ENCODE results near the gene CYP2C9.

Gene CYP2C9

DNA sequence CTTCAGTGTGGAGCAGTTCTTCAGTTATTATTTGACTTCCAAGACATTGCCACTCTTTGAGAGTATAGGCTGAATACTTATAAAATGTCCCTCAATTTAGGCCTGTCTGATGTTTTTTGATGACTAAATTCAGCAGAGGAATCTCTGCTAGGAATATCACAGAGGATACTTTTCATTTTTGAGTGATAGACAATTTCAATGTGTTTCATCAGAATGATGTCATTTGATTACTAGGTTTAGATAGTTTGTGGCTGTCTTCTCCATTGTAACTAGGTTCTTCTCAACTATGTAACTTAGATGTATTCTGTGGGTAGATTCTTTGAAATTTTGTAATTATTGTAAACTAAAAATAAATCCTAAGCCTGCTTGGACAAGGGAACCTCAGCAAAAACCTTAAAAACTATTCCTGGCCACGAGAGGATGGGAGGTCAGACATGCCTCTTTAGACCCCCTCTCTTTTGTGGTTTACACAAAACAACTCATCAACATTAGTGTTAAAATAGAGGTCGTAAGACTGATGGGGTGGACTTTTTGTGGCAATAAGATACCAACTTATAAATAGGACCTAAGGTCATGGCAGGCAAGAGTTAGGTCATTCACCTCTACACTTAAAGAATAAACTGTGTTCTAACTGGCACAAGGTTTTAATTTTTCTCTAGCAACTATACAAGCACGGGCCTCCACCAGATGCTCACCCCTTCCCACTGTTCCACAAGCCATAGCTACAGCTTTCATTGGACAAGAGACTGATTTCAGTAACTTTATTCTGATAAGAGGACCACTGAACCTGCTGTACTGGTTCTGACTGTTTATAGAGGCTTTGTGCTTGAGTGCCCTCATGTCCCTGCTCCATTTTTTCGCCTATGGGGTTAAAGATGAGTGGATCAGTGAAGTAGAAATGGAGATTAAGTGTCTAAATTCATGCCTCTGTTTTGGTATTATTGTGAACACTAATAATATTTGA, 97.2 kb downstream of the CYP2C9 start:
- no peak for DNase-seq (ENCODE audit: low spot score)
- in situ Hi-C loops (cut with MboI; ENCODE audit: low sequenced_read_pairs, unreplicated experiment) = no loop called here
- TF ChIP-seq, protein P1, sequence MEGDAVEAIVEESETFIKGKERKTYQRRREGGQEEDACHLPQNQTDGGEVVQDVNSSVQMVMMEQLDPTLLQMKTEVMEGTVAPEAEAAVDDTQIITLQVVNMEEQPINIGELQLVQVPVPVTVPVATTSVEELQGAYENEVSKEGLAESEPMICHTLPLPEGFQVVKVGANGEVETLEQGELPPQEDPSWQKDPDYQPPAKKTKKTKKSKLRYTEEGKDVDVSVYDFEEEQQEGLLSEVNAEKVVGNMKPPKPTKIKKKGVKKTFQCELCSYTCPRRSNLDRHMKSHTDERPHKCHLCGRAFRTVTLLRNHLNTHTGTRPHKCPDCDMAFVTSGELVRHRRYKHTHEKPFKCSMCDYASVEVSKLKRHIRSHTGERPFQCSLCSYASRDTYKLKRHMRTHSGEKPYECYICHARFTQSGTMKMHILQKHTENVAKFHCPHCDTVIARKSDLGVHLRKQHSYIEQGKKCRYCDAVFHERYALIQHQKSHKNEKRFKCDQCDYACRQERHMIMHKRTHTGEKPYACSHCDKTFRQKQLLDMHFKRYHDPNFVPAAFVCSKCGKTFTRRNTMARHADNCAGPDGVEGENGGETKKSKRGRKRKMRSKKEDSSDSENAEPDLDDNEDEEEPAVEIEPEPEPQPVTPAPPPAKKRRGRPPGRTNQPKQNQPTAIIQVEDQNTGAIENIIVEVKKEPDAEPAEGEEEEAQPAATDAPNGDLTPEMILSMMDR (IDR thresholded peaks at IDR 0.05; ENCODE audit: borderline replicate concordance, control extremely low read depth, extremely low read depth, insufficient read depth, missing control alignments) = no peak

DNA sequence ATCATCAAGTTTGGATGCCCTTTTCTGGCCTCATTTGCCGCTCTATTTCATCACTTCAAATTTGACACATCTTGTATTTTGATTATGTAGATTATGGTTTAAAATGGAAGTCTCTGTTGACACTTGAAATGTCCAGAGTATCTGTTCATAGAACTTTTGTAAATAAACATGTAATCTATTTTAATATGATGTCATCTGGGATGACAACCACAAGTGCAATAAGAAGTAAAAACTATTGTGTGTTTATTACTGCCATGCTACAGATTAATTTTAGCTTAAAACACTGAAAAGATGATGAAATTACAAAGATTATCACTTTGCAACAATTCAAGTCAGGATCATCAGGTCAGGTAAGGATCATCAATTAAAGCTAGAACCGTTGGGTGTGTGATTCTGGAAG, 100.8 kb downstream of the CYP2C9 start:
- in situ Hi-C loops (cut with MboI; ENCODE audit: low sequenced_read_pairs, unreplicated experiment) = no loop called here
- no peak for DNase-seq (ENCODE audit: low spot score)

More for the DNA sequence above, 100.8 kb downstream of the CYP2C9 start:
- TF ChIP-seq, protein P1 (IDR thresholded peaks at IDR 0.05; ENCODE audit: borderline replicate concordance, control extremely low read depth, extremely low read depth, insufficient read depth, missing control alignments) = no peak

All from GM13976 (cell line).